Effector CD4-positive, alpha-beta T cell (primary cell): ENCODE data around the gene BRD9.

Source experiments
- DNase-seq: peaks from one replicate; pipeline ENCODE4 v3.0.0-alpha.2; 2020

Gene BRD9

DNA sequence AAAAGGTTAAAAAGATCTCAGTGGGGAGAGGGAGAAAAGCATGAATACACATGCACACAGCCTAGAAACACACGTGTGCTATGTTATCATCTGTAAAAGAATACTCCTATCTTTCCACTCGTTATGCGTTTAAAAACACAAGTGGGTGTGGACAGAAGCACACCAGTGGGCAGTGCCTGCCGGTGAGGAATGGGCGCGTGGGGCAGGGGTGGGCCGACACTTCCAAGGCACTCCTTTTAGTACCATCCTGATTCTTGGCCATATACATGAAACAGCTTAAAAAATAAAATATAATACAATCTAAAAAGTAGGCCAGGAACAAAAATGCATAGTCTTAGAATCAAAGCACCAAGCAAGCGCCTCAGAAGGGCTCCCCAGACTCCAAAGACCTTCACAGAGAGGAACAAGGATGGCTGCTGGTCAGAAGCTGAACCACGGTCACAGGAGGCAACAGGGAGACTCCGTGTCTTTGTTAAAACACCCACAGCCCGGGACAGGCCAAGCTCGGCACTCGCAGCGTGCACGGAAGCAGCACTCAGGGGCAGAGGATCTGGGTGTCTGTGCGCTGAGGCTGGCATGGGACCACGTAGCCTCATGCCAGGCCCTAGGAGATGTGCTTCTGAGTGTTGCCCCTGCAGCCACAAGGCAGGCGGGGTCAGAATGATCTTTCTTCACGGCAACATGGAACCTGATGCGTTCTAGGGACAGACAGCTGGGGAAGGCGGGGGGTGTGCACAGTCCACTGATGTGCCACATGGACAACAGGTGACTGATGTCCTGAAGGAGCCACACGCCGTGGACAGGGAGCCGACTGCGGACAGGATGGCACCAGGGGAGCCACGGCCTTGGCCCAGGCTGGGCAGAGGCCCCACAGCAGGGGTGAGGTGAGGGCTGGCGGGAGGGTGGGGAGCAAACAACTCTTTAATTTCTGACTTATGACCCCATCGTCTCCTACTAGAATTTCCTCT, 15.9 kb downstream of the BRD9 start:
- DNase-seq: no peak

DNA sequence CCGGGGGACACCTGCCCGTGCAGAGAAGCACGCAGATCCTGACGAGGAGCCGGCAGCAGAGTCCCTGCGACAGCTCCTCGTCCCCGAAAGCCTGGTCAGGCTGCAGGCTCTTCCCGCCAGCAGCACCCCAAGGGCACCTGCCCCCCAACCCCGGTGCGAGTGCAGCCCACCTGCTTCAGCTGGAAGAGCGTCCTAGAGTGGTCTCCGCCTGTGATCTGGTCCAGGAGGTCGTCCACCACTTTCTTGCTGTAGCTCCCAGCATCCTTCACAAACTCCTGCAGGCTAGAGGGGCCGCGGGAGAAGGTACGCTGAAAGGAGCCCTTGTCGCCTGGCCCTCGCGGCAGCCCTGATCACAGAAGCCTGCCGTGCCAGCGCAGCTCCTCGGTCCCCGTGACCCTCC, 16.7 kb downstream of the BRD9 start:
- DNase-seq: no peak

GRCh38 chr5:873328-873727, 19.3 kb downstream of the BRD9 start:
- no peak for DNase-seq

DNA sequence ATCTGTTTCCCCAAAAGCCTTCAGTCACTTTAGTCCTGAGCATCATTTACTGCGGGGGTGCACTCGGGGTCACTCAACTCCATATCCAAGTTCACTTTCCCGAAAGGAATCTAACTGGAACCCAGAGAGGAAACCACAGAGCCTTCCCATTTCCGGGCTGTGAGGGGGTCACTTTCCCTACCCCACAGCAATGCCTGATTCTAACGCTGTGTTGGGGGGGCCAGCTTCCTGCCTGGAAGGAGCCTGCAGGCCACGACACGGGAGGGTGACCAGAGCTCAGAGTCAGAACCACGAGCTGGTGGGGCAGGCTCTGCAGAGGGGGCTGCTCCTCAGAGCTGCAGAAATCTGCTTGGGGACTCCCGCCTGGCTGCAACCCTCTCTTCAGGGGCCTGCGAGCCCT, 20.3 kb downstream of the BRD9 start:
- DNase-seq: no peak

GRCh38 chr5:871596-872298, 20.9 kb downstream of the BRD9 start:
- DNase-seq: no peak

GRCh38 chr5:870956-871355, 21.6 kb downstream of the BRD9 start:
- DNase-seq: no peak

DNA sequence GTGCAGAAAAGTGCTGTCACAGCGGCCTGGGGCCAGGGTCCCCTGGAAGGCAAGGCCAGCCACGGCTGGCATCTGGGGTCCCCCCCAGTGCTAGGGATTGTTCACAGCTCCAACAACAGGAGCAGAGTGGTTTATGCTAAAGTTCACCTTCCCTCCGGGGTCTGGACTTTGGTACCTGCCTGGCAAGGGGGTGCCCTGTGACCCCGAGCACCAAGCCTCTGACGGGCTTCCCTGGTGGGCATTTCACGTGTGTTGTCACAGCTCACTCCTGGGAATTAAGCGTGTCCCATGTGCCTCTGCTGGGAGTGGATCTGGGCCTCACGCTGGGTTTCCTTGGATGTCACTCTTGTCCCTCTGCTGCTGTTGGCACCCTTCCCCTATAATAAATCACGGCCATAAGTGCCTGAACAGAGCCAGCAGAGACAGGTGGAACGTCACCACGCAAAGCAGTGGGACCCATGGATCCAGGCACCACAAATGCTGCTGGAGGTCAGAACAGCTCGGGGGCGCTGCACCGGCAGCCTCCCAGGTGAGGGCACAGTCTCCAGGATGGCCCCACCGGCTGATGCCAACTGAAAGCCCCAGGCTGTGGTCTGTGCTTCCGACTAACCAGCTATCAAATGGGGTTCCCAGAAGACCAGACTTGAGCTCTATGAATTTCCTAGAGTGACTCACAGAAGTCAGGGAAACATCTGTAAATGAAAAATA, 24.0 kb downstream of the BRD9 start:
- DNase-seq: no peak

- no peak for DNase-seq
Observed at GRCh38 chr5:867300-867870, 25.2 kb downstream of the BRD9 start.

GRCh38 chr5:865771-866170, 26.8 kb downstream of the BRD9 start:
- no peak for DNase-seq

DNA sequence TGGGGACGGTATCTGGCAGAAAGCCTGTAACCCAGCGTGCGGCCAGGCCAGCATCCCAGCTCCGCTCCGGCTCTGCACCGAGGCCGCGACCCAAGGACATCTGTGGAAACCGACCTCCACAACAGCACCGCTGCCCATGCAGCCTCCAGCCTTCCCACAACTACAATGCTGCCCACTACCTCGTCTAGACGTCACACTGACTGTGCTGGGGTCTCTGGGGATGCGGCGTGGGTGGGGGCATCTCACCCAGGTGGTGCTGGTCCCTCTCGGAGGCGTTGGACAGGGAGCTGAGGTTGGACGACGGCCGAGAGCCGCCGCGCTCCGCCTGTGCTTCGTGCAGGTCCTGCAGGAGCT, 27.5 kb downstream of the BRD9 start:
- no peak for DNase-seq

DNA sequence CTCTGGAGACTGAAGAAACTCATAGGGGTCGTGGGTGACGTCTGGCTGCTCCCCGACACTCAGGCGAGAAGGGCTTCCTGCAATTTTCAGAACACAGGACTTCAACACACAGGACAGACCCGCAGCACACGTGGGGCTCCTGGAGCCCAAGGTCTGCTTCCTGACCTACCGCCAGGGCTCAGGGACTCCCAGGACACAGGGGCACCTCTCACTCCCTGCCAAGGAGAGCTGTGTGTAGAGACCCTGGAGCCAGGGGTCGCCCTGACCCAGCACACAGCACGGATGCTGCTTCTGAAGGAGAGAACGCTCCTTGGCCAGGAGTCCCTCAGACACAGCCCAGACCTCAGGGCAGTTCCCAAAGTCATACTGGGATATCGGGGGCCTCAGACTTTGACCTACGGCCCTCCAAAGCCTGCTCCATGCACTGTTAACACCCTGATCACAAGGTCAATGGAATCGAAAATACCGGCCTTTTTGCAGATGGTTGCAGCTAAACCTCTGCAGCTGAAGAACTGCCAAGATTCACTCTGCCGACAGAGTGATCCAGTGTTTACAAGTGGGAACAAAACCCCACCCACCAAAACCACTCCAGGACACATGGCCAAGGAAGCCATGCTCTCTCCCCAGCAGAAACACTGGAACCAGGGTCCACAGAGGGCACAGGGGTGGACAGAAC, 28.0 kb downstream of the BRD9 start:
- no peak for DNase-seq

DNA sequence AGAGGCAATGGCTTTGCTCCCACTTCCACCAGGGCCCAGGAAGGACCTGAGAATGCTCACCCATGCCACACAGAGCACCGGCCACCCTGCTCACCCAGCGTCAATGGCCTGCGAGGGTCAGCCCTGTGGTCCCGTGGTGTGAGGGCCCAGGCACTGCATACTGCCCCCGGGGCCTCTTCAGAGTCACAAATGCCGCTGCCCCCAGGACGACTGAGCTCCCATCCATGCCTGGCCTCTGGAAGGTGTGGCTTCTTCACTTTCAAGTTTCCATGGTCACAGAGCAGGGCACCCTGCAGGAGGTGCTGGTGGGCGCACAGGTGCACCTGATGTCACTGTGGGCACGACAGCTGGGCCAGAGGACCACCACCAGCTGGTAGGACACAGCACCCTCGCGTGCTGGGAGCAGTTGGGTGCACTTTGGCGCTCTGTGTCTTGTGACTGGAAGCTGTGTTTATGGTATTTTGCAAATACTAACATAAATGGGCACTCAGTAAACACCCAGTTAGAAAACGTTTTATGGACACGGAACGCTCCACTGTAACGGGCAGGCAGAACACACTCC, 29.3 kb downstream of the BRD9 start:
- DNase-seq: no peak

DNA sequence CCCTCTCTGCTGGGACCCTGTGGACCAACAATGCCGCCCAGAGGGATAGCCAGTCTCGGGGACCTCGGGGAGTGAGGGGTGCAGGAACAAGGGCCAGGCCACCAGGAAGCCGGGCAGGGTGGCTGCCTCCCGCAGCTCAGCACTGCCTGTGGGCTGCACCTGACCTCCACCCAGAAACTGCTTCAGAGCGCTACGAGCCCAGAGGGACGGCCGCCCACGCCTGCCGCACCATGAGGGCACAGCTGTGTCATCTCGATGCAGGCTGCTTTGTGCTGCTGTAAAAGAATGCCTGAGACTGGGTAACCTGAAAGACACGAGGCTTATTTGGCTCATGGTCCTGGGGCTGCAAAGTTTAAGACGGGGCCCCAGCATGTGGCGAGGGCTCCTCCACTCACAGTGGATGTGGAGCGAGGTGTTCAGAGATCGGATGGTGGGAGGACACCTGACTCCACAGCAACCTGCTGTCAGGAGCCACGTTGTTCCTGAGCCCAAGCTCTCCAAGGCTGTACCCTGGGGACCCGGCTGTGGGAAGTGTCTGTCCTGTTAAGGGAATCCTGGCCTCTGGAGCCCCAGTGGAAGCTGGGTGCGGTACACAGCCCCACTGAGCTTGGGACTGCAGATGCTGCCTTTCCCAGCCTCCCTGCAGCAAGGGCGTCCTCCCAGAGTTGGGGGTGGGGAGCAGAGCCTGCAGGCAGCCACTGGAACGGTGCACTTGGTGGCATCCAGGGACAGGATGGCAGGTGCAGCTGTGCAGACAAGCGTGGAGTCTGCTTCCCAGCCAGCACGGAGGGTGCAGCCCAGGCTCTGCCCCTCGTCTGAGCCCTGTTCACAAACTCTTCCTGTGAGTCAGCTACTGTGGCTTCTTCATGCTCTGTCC, 30.0 kb downstream of the BRD9 start:
- no peak for DNase-seq

DNA sequence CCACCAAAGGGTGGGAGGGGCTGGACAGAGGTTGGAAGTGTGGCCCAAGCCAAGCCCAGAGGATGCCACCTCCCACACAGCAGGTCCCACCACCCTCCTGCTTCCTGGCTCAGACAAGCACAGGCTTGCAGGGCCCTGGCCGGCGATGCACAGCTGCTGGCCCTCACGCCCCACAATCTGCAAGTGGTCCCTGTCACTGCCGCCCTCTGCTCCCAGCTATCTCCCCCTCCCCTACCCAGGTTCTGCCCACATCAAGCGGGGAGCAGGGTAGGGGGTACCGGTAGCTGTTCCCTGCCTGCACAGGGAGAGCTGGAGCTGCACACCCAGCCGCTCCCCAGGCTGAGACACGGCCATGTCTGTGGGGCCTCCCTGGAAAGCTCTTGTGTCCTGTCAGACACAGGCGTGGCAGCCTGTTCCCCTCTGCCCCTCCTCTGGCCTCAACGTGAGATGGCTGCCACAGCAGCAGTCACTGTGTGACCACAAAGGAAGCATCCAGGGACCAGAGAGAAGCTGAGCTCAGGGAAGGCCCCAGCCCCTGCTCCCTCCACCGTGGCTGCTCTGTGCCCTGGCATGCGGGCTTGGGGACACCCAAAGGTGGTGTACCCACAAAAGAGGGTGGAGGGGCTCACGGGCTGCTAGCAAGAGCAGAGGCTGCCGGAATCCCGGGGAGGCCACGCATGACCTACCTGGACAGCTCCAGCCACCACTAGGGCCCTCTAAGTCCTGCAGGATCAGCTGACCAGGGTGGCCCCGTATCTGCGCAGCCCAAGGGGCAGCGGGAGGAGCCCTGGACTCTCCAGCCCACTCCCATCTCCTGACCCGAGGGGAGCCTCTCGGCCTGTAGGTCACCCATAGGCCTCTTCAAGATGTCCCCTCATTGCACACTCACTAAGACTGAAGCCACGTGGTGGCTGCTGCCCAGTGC, 30.9 kb downstream of the BRD9 start:
- DNase-seq: no peak

DNA sequence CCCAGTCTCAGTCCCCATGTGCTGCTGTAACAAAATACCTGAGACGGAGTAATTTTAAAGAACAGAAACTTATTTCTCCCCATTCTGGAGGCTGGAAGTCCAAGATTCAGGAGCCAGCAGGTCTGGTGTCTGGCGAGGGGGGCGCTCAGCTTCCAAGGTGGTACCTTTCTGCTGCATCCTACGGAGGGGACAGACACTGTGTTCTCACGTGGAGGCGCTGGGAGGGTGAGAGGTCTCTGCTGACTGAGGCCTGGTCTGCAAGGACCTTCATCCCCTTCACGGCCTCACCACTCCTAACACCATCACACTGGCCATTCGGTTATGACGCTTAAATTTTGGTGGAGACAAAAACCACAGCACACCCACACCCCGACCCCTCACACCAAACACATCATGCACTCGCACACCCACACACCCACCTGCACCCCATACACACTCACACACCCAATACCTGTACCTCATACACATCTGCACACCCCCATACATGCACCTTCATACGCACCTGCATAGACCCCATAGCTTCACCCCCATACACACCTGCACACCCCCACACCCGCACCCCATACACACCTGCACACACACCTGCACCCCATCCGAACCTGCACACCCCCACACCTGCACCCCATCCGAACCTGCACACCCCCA, 32.0 kb downstream of the BRD9 start:
- no peak for DNase-seq

DNA sequence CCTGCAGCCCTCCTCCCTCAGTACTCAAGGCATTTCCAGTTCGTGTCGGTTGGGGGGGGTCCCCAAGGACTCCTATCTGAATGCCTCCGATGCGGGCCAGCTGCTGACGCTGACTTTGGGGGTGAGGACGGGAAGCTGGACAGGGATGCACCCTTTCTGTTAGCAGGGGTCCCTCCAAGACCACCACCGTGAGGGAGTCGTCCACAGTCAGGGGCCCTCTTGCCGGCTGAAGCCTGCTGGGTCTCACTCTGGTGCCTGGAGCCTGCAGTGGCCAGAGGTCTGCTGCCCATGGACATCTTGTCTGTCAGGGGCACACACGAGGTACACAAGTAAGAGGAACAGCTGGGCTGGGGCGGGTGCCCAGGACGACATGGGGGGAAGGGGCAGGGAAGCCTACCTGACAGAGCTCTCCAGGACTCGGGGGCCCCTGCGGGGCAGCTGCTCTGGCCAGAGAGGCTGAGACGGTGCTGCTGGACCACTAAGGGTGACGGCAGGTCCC, 32.8 kb downstream of the BRD9 start:
- no peak for DNase-seq

GRCh38 chr5:859391-859790, 33.2 kb downstream of the BRD9 start:
- no peak for DNase-seq

GRCh38 chr5:858726-859125, 33.9 kb downstream of the BRD9 start:
- DNase-seq: no peak
